SKM-1 (cell line): ENCODE data around the gene POU3F1.
A peak's percentile ranks its signal among the peaks of the same experiment; 100 is the strongest.

Experiments
- DNase-seq: peaks from one replicate; lab custom pipeline; 2025; ENCODE audit not compliant: unreplicated experiment; lab: John Stamatoyannopoulos, UW

The POU3F1 gene

GRCh38 chr1:38005195-38006007, 41.2 kb downstream of the POU3F1 start, which contains the start of gene FHL3:
TSS of gene FHL3 (minus strand) at chr1:38005514. CDS start at chr1:37999412, 6,102 bp downstream.
- no peak for DNase-seq

- DNase-seq, result no peak
Measured at GRCh38 chr1:38004284-38005108, 42.1 kb downstream of the POU3F1 start.

DNA sequence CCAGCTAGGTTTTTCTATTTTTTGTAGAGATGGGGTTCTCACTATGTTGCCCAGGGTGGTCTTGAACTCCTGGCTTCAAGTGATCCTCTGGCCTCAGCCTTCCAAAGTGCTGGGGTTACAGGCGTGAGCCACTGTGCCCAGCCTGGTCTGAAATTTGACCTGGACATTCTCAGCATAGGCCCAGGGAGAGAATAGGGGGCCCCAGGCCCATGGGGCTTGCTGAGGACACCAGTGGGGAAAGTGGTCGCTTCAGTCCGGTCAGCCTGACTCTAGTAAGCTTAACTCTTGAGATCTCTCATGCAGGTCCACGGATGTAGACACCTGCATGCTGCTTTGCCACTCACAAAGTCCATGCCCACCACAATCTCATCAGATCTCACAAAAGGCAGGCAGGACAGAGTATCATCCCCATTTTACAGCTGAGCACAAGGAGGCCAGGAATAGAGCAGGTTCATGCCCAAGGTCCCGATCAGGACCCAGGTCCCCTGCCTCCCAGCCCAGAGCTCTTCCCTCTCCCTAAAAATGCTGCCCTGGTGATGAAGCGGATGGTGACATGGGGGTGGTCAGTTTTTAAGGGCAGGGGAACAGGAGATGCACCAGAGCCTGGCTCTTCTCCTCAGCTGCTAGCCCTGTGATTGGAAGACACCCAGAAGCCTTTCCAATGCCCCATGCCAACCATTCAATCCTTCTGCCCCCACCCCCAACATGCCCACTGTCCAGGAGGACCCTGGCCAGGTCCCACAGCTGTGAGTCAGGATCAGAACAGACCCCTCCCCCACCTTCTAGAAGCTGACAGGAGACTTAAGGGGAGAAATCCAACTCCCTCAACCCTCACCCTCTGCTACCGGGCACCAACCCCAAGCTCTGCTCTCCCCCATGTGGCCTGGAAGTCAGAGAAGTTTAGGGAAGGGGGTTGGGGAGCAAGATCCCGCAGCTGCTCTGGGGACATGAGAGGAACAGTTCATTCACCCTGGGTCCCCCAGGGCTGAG, 43.0 kb downstream of the POU3F1 start:
- no peak for DNase-seq

DNA sequence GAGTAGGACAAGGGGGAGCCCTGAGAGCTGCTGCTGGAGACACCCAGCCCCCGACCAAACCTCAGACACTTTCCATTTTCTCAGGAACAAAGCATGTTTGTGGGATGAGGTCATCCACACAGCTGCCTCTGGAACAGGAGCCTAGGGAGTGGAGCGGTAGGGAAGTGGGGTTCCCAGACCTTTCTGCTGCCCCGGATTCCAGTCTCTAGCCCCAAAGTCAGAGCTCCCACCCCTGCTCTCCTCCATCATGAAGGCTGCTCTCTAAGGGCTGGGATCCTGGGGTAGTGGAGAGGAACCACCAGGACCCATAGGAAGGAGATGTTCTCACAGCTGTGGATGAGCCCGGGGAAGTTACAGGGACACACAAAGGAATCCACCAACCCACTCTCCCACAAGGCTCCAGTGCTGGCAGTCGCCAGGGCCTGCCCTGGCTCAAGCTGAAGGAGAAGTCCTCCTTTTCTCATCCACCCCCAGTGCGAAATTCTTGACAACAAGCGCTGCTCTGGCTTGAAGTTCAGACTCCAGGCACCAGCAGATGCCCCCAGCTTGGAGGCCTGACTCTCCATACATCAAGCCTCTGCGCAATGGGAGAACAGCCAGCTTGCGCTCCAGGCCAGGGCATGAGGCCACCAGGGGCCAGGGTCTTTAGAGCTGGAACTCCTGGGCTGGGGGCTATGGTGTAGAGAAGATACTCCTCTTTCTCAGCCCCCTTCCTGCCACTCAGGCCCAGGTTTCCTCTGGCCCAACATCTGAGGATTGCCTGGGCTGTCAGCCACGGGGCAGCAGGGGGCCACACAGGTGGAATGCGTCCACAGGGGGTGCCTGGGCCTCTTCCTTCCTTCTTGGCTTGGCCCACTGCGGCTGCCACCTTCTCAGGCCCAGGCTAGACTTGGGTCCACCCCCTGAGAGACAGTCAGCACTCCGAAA, 45.8 kb downstream of the POU3F1 start:
- no peak for DNase-seq

DNA sequence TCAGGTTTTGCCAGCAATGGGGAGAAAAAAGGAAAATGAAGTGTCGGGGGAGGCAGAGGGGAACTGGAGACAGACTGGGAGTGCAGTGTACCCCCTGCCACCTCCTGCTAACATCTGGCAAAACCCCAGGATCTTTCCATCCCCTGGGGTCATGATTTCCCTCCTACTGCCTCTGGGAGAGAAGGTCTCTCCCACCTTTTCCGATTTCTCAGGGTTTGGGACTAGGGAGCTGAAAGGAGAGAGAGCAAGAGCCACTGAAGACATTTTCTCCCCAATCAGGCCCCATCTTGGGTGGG, 46.4 kb downstream of the POU3F1 start:
- no peak for DNase-seq

- DNase-seq, result peak; percentile 70
Measured at GRCh38 chr1:37999430-38000232, 47.0 kb downstream of the POU3F1 start.

DNA sequence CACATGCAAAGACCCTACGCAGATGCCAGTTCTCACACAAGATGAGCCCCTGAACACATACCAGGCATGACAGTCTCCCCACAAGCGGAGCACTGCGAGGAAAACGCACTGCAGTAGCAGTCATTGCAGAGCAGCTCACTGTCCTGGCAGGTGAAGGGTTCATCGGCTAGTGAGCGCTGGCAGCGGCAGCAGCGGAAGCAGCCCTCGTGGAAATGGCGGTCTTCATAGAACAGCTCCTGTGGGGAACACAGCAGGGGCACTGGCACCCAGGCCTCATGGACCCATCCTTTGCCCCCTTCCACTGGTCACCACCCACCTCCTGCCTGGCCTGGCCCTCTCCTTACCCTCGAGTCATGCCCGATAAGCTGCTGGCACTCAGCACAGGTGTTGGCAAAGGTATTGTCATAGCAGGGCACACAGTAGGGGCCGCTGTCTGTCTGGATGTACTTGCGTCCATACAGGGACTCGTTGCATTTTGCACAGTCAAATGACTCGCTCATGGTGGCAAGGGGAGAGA, 47.6 kb downstream of the POU3F1 start:
- no peak for DNase-seq

DNA sequence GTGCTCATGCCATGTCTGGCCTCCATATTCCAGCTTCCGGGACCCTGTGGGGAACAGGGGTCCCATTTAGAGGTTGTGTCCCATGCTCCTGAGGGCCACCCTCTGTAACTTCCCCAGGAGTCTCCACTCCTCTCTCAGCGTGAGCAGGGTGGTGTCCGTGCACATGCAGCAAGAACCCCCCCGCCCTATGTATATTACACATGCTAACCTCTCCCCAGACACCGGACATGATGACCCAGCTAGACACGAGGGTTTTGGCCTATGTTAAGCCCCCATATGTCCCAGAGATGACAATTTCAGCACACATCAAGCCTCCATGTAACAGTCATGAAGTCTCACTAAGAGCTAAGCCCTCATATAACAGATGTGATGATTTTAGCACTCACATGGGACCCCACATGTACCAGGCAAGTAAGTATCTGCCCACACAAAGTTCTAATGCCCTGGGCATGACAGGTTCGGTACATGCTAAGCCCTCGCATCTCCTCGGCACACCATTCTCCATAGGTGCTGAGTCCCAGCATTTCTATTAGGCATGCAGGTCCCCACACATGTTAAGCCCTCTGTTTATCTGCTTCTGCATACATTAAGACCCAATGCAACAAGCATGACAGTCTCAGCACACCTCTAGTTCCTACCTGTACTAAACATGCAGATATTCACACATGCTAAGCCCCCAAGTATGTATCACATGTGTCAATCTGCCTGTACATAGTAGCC, 48.3 kb downstream of the POU3F1 start:
- DNase-seq, result no peak

GRCh38 chr1:37997256-37998088, 49.1 kb downstream of the POU3F1 start:
- no peak for DNase-seq

- no peak for DNase-seq
Measured at GRCh38 chr1:37995751-37996345, 50.7 kb downstream of the POU3F1 start.

DNA sequence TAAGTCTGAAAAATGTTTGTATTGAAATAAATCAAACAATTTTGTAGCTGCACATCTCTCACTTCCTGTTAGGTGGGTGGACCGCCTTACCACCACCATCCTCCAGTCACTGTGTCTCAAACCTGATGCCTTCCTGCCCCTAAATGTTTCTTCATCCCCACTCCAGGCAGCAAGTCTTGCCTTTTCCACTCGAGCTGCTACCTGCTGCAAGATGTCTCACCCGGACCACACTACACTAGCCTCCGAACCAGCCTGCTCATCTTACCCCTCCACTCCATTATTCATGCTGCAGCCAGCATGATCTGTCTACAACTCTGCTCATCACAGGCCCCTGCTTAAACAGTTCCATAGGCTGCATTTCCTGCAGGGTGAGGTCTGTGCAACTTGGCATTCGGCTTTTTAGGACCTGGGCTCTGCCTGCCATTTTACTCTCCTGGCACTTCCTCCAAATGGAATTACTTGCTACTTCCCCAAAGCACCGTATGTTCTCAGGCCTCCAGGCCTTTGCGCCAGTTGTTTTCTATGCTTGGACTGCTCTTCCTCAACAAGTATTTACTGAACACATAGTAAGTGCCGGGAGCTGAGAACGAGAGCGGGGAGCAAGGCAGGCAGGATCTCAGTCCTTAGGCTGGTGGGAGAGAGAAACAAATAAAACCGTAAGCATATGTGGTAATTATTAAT, 51.6 kb downstream of the POU3F1 start:
- no peak for DNase-seq
